ENCODE results near the gene ACKR2.

Gene ACKR2, protein sequence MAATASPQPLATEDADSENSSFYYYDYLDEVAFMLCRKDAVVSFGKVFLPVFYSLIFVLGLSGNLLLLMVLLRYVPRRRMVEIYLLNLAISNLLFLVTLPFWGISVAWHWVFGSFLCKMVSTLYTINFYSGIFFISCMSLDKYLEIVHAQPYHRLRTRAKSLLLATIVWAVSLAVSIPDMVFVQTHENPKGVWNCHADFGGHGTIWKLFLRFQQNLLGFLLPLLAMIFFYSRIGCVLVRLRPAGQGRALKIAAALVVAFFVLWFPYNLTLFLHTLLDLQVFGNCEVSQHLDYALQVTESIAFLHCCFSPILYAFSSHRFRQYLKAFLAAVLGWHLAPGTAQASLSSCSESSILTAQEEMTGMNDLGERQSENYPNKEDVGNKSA

DNA sequence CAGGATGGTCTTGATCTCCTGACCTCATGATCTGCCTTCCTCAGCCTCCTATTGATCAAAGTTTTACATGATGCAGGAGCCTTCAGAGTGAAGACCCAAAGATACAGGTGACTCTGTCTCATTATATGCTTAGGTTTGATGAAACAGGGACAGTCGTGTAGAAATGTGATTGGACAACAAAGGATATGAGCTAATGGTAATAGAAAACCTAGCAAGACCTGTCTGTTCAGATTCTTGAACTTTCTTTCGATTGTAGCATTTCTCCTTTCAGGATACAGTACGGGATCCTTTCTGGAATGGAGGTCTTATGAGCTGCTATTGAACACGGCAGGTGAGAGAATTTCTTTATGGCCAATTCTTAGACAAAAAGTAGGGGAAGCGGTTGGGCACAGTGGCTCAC lies at the start of gene ACKR2:
Gene ACKR2 (plus strand): TSS at position 244 of the 400 bp plus-strand sequence. CDS start 55,058 bp downstream, outside the sequence.
- DNase-seq, result no peak

DNA sequence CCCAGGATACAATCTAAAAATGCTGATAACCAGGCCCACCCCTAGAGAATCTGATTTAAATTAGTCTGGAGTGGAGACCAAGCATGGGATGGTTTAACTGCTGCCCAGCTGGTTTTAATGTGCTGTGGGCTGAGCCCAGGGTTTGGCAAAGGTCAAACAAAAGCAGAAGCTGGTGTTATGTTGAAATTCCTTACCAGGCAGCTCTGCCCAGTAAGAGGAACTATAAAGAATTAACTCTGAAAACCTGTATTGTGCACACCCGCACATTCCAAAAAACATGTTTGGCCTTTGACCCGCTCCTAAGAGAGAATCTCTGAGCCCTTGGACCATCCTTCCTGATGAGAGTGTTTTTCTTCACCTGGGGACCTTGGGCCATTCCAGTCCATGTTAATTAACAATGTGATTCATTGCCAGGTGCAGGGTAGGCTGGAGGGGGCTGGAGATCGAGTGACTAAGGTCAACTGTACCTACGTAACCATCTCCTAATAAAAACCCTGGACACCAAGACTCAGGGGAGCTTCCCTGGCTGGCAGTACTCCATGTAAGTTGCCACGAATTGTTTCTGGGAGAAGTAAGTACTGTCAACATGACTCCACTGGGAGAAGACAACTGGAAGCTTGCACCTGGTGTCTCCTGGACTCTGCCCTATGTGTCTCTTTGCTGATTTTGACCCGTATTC lies 47.1 kb upstream of the ACKR2 start:
- DNase-seq, result no peak

DNA sequence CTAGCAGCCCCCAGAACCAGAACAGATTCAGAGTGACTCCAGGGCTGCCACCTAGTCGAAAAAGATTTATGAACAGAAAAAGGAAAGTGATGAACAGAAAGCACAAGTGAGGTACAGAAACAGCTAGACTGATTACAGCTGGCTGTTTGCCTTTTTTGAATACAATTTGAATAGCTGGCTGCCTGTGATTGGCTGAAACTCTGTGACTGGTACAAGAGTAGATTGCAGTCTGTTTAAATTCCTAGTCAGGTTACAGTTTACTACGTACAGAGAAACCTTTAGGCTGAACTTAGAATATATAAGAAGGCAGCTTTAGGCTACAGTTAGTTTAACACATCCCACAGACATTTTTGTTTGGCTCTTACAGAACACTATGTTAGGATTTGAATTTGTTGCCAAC lies 46.2 kb upstream of the ACKR2 start:
- DNase-seq, result no peak

DNA sequence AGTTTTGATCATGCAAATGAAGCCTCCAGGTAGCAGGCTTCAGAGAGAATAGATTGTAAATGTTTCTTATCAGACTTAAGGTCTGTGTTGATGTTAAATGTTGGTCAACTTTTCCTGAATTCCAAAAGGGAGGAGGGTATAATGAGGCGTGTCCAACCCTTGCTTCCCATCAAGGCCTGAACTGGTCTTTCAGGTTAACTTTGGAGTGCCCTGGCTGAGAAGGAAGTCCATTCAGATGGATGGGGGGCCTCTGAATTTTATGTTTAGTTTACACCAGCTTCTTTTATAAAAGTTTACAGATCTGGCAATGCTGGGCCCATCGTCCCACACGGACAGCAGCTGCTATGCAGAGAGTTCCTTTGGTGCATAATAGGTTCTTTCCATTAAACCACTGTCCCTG lies 45.1 kb upstream of the ACKR2 start:
- DNase-seq, result no peak

DNA sequence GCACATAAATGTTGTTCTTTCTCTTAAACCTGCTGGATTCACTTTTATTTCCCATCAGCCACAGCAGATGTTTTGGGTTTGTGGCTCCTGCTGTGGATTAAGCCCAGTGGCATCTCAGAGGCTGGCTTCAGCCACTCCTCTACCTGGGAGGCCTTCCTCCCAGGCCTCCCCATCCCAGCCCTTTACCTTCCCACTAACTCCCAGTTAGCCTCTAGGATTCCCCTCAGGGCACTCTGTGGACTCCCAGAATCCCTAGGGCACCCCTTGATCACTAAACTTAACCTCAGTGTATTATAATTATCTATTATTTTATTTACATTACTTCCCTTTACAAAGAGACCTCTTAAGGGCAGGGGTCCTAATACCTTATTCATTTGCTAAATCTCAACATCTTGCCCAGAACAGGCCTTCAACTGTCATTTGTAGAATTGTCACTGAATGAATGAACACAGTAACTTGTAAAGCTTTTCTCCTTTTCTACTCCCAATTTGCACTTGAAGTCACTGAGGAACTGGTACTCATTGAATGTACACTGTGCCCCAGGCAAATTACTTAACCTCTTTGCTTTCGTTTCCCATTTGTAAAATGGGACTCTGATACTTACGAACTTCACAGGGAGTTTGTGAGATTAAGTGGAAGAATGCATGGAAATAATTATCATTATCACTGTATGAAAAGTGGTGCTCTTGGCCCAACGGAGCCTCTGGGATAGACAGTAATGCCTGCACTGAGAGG lies 44.5 kb upstream of the ACKR2 start:
- DNase-seq, result no peak

DNA sequence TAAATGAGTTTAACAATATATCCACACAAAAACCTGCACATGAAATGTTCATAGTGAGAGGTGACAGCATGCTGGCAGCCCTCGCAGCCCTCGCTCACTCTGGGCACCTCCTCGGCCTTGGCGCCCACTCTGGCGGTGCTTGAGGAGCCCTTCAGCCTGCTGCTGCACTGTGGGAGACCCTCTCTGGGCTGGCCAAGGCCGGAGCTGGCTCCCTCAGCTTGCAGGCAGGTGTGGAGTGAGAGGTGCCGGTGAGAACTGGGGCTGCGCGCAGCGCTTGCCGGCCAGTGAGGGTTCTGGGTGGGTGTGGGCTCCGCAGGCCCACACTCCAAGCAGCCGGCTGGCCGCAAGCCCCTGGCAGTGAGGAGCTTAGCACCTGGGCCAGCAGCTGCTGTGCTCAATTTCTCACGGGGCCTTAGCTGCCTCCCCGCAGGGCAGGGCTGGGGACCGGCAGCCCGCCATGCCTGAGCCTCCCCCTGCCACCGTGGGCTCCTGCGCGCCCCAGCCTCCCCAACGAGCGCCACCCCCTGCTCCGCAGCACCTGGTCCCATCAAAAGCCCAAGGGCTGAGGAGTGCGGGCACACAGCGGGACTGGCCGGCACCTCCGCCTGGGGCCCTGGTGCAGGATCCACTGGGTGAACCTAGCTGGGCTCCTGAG lies 39.6 kb upstream of the ACKR2 start:
- no peak for DNase-seq

DNA sequence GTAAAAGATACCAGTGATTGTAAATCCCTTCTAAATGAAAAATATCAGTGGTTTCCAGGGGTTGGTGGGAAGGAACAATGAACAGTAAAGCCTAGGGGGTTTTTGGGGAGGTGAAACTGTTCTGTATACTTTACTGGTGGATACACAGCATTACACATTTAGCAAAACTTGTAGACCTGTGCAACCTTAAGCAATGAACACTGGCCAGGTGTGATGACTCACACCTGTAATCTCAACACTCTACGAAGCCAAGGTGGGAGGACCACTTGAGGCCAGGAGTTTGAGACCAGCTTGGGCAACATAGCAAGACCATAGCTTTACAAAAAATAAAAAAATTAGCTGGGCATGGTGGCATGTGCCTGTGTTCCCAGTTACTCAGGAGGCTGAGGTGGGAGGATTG lies 38.0 kb upstream of the ACKR2 start:
- DNase-seq, result no peak

DNA sequence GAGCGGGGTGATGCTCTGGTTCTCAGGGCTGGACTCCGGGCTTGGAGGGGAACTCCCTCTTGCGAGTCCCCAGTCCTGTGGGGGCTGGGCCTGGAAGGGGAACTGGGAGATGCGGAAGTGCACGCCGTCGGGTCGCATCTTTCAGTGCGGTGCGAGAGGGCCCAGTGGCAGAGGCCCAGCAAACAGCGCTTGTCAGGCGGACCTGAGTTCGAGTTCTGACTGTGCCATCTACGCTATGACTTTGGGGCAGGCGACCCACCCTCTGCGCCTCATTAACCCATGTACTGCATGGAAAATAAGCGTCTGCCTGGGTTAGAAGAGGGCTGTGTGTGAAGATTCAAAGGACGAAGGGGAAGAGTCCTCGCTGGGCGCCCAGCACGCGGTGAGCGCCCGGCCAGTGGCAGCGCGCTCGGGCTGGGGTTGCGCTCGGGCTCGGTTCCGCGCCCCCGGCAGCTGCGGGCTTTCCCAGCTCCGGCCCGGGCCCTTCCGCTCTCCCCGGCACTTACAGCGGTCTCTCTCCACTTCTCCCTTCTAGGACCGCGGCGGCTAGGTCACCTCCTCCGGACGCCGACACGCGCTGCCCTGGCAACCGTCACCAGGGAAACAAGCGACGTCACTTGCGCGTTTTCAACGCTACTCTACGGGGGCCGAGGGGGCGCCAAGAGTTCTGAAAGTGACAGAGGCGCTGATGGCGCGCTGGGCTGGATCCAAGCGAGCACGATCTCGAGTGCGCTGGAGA lies 36.4 kb upstream of the ACKR2 start, which contains the start of gene CCDC13:
Gene CCDC13 (minus strand): TSS at position 584 of the 739 bp plus-strand sequence. CDS start 14,908 bp downstream, outside the sequence.
- peak; percentile 88 to 93 for DNase-seq

DNA sequence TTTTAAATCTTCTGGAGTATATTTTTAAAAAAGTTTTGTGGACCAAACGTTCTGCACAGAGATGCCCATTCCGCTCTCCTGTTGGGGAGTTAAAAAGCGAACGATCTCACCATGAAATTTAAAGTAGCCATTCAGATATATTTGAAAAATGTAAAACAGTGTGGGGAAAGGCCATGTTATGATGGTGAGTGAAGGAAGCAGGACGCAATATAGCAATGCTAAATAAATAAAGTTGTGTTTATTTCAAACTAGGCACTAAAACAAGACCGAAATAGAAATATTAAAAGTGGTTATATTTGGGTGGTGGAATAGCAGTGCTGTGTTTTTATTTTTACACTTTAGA lies 35.9 kb upstream of the ACKR2 start:
- DNase-seq, result no peak

DNA sequence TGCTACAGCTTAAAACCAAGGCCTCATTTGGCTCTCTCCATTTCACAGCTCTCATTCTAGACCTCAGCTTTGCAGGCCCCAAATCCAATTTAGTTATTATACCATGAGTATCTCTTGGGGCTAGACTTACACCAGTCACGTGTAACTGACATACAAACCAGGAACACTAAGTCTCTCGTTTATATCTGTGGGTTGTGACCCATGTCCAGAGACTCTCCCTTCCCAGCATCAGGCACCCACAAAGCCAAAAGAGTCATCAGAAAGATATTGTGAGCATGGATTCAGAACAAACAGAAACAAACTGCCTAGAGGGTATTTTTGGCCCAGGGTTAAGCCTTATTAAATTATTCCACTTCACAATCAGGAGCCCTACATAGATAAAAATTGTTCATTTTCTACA lies 30.6 kb upstream of the ACKR2 start:
- no peak for DNase-seq

DNA sequence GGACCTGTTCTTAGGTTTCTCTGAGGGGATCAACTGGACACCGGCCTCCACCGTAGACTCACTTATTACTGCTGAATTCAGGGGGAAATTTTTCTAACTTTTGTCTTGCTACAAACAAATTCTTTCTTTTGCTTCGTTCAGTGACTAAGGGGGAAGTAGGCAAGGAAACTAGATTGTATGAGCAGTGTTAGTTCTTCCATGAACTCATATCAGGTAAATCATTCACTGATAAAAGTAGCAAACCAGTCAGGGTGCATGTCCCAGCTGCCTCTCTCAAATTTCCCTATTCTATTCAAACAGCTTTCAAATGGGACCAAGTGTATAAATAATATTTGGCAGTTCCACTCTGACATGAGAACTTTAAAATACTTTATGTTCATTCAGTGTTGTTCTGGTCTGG lies 28.8 kb upstream of the ACKR2 start:
- no peak for DNase-seq

DNA sequence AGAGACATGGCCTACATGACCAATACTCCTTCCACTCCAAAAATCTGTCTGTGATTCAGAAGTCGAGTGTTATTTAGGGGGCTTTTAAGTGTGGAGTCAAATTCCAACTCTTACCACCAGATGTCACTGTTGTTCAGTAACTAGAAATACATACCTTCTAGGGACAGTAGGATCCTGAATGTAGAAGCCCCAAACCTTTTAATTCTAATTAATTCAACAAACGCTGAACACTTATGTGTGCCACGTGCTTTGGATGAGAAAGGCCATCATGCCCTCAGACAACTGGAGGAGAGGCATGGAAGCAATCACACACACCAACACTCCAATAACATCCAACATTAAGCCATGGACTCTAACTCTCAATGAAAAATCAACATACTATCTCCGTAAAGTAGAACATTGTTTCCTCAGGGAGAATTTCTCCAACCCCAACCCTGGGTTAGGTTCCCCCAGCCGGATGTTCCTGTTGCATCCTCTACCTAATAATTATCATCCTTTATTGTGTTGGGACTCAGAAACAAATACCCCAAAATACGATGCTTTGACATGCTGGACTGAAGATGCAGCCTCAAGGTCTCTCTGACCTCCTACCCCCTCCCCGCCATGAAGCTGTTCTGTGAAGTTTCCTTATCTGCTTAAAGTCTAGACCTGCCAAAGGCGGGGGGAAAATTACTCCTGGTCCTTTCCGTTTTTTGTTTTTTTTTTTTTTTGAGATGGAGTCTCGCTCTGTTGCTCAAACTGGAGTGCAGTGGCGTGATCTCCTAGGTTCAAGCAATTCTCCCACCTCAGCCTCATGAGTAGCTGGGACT lies 28.1 kb upstream of the ACKR2 start:
- no peak for DNase-seq

DNA sequence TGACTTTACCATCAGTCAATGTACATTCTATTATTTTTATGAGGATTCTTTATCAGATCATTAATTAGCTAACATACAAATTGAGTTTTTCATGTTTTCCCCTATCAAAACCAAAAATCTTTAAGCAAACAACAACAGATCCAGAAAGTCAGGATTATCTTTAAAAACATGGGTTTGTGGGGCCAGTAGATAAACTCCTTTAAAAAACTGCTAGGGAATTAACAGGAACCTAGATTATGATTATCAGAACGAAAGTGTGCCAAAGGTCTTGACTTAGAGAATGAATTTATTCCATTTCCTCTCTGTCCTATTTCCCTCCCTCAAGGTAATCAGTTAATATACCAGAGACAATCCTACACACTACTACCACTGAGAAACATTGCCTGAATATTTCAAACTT lies 23.0 kb upstream of the ACKR2 start:
- DNase-seq, result no peak

DNA sequence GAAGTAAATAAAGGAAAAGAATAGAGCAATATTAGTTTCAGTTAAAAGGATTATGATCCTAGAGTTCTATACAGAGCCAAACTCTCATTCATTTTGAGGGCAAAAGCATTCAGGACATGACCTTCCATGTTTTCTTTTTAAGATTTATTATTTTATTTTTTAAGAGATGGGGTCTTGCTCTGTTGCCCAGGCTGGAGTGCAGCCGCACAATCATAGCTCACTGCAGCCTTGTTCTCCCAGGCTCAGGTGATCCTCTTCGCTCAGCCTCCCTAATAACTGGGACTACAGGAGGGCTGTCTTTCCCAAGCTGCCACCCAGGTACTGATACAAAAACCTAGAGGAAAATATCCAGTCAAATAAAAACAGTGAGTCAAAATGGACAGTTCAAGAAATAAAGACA lies 22.6 kb upstream of the ACKR2 start:
- no peak for DNase-seq

DNA sequence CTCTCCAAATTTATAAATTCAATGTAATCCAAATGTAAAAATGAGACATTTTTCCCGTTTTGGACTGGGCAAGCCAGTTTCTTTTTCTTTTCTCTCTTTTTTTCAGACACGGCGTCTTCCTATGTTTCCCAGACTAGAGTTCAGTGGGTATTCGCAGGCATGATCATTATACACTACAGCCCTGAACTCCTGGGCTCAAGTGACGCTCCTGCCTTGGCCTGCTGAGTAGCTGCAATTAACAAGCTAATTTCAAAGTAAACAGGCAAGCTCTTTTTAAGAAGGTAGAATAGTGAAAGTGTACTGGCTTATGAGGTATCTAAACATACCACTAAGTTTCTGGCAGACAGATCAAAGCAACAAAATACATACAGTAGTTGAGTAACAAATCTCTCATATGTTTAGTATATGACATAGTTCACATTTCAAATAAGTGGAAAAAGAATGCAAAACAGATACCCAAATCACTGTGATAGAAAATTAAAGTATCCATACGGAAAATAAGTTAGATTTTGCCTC lies 18.5 kb upstream of the ACKR2 start:
- no peak for DNase-seq

DNA sequence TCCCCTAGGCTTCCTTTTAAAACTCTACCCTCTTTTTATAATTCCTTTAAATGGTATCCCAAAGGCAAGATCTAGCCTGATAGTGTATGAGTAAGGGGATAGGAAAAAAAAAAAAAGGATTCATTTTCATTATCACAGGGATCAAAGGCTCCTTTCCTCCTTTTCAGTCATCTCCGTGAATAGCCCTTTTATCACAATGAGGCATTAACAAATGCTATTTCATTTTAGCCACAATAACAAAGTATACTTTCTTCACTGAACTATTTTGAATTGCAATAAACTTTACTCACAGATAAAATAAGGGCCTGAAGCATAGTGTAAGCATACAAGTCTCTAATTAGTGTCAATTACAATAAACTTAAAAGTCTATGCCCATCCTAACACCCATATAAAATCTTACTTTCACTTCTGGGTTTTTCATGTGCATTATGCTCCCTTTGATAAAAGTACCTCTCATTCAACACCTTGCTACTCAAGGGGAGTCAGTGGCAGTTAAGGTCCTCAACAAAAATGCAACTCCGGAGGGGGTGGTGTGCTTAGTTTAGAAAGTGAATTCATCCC lies 13.5 kb upstream of the ACKR2 start:
- no peak for DNase-seq

DNA sequence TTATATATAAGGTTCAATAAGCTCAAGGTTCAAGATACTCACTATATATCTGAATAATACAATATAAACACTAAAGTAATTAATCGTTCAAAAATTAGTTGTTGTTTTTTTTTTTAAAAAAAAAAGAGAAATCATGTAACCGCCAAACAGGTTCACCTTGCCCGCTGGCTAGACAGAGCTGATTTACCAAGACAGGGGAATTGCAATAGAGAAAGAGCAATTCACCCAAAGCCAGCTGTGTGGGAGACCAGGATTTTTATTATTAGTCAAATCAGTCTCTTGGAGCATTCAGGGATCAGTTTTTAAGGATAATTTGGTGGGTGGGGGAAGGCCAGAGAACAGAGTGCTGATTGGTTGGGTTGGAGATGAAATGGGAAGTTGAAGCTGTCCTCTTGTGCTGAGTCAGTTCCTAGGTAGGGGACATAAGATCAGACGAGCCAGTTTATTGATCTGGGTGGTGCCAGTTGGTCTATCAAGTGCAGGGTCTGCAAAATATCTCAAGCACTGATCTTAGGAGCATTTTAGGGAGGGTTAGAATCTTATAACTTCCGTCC lies 12.8 kb upstream of the ACKR2 start:
- DNase-seq, result no peak

DNA sequence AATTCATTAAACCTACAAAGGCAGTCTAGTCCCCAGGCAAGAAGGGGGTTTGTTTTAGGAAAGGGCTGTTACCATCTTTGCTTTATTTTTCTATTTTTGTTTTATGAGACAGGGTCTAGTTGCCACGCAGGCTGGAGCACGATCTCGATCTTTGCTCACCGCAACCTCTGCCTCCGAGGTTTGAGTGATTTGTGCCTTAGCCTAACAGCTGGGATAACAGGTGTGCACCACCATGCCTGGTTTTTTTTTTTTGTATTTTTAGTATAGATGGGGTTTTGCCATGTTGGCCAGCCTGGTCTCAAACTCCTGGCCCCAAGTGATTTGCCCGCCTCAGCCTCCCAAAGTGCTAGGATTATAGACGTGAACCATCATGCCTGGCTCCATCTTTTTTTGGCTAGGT lies 9.9 kb upstream of the ACKR2 start:
- no peak for DNase-seq

DNA sequence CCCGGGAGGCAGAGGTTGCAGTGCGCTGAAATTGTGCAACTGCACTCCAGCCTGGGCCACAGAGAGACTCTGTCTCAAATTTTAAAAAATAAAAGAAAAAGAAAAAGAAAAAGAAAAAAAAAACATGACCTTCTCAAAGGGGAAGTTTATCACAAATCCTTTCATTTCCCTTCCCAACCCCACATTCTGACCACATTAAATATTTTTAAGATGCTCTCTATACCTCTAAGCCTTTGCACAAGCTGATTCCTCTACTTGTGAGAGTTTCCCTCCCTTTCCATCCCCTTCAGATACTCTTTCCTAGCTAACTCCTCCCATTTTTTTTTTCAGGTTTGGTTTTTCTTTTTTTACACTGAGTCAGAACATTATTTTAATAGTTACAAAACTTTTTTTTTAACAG lies 9.0 kb upstream of the ACKR2 start:
- no peak for DNase-seq

DNA sequence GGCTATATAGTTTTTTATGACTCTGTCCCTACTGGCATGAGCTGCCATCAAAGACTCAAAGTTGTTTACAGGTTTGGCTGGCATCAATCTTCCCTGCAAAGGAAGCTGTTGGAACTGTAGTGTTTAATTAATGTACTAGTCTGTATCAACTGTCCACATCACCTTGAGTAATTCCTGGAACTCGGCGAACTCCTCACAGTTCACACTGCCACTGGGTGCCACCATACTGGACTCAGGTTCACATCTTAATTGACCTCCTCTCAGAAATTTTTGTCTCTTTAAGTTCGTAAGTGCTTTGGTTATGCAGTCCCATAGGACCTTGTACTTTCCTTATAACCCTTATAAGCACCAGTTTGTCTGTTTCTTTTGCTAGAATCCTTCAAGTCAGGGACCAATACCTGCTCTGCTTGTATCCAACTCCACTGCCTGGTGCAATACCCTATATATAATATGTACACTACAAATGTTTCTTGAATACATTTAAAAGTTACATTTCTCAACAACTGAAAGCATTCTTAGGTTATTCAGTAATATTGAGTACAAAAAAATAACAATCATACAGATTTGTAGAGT lies 8.1 kb upstream of the ACKR2 start:
- no peak for DNase-seq

All from stimulated activated CD4-positive, alpha-beta T cell treated with anti-CD3 and anti-CD28 coated beads, Interleukin-2, amount 100 ng/mL, for 24 hours (primary cell).